Liver (tissue), 3 donors: ENCODE results near the gene PLEKHA7.

Source experiments
- TAF1 ChIP-seq: conservative IDR thresholded peaks from 2 replicates; pipeline ENCODE4 v1.6.1; 2016; ENCODE audit warnings: antibody characterized with exemption, mild to moderate bottlenecking
- ZBTB33 ChIP-seq: IDR thresholded peaks from 2 replicates; pipeline ENCODE4 v1.6.1; 2016; ENCODE audit warnings: antibody characterized with exemption
- TF ChIP-seq, protein P1 (sequence below): fragments of 150-350 bp; IDR thresholded peaks from 2 replicates; pipeline ENCODE4 v1.5.1; 2017; ENCODE audit warnings: improper control_type of control experiment, low read depth, low read length; ENCODE audit not compliant: missing input control
- TF ChIP-seq, protein P2 (sequence below): IDR thresholded peaks from 2 replicates; pipeline ENCODE4 v1.6.1; 2016; ENCODE audit warnings: antibody characterized with exemption
- donor health status: healthy.
- donor health status: healthy.

- TF ChIP-seq TAF1: no peak
- TF ChIP-seq, protein P1, sequence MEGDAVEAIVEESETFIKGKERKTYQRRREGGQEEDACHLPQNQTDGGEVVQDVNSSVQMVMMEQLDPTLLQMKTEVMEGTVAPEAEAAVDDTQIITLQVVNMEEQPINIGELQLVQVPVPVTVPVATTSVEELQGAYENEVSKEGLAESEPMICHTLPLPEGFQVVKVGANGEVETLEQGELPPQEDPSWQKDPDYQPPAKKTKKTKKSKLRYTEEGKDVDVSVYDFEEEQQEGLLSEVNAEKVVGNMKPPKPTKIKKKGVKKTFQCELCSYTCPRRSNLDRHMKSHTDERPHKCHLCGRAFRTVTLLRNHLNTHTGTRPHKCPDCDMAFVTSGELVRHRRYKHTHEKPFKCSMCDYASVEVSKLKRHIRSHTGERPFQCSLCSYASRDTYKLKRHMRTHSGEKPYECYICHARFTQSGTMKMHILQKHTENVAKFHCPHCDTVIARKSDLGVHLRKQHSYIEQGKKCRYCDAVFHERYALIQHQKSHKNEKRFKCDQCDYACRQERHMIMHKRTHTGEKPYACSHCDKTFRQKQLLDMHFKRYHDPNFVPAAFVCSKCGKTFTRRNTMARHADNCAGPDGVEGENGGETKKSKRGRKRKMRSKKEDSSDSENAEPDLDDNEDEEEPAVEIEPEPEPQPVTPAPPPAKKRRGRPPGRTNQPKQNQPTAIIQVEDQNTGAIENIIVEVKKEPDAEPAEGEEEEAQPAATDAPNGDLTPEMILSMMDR: no peak
- TF ChIP-seq, protein P2, sequence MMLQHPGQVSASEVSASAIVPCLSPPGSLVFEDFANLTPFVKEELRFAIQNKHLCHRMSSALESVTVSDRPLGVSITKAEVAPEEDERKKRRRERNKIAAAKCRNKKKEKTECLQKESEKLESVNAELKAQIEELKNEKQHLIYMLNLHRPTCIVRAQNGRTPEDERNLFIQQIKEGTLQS: no peak
- no peak for TF ChIP-seq ZBTB33
These were observed 276.4 kb downstream of the PLEKHA7 start for GRCh38 chr11:16737818-16738192.
